RPMI7951 (cell line): ENCODE measurements around the gene FAM118A. TPM values are rescaled to one million over a fixed set of nuclear protein-coding genes. Genes with fewer than 3 reads are reported as not detected.
"Not testable (repeated sequence)": the region's sequence is repeated elsewhere in the genome, so short reads cannot be mapped to it uniquely, and the experiment has no call there.

Experiments
- DNase-seq: peaks from one replicate; pipeline ENCODE4 v3.0.0-alpha.2; 2012; ENCODE audit warnings: low read depth
- total RNA-seq: library from RNA; depleted of rRNA; stranded (reverse); fragments of >200 nt; shearing (Covaris generic); gene quantifications from 2 replicates; pipeline ENCODE4 v1.2.3, GENCODE V29; 2014

The FAM118A gene
- total RNA-seq, 1 experiment from 2014 or later = 11.7 TPM

DNA sequence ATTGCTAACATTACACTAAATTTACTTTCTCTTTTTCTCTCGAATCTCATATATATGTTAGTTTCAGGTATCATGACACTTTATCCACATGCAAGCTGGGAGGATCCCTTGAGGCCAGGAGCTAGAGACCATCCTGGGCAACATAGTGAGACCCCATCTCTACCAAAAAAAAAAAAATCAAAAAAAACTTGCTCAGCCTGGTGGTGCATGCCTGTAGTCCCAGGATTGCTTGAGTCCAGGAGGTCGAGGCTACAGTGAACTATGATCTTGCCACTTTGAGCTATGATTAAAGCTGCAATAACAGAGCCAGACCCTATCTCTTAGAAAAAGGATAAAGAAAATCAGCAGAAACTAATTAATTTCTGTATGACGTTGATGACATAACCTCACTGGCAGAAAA lies 28.7 kb upstream of the FAM118A start:
- DNase-seq = no peak

DNA sequence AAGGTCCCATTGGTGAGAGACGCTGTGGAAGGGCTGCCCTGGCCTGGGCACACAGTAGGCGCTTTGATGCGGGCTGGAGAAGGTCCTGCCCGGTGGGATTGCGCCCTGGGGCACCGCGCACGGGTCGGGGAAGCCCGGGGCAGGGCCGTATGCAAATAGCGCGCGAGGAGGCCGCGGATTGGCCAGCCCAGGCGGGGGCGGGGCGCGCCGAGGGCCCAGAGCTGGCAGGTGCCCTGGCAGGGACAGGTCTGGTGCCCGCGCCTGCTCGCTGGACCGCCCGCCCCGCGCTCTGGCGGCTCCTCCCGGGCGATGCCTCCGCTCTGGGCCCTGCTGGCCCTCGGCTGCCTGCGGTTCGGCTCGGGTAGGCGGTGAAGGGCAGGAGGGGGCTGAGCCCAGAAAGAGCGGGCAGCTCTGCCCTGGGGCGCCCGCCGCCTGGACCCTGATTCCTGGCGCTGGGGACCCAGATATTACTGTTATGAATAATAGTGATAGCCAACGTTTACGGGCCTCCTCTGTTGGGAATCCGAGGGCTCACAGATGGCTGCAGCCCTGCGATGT lies 24.9 kb upstream of the FAM118A start, which contains the start of gene UPK3A:
TSS of gene UPK3A (plus strand) at position 245 of the 558 bp plus-strand sequence. CDS start at position 310, 65 bp downstream.
- no peak for DNase-seq

DNA sequence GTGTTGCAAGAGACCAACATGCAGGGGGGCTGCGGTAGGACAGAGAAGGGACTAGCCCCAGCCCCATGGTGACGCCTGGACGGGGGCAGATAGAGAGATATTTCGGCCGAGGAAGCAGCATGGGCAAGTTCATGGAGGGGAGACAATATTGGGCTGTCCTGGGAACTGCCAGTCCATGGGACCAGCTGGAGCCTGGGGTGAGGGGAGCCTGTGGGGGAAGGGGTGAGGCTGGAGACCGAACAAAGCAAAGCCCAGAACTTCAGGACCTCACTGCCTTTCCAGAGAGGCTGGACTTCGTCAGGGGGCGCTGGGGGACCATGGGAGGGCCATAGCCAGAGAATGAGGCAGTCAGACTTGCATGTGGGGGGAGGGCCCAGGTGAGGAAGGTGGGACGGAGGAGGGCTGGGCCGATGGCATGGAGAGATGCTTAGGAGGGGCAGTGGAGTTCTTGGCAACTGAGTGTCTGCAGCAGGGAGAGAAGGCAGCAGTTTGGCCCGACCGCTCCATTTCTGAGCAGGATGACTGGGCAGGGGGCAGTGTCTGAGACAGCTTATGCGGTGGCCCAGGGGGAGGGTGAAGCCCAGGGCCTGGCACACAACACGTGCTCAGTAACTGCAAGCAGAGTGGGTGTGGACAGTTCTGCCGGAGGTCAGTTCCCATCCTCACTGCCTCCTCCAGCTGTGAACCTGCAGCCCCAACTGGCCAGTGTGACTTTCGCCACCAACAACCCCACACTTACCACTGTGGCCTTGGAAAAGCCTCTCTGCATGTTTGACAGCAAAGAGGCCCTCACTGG lies 24.3 kb upstream of the FAM118A start:
- no peak for DNase-seq

DNA sequence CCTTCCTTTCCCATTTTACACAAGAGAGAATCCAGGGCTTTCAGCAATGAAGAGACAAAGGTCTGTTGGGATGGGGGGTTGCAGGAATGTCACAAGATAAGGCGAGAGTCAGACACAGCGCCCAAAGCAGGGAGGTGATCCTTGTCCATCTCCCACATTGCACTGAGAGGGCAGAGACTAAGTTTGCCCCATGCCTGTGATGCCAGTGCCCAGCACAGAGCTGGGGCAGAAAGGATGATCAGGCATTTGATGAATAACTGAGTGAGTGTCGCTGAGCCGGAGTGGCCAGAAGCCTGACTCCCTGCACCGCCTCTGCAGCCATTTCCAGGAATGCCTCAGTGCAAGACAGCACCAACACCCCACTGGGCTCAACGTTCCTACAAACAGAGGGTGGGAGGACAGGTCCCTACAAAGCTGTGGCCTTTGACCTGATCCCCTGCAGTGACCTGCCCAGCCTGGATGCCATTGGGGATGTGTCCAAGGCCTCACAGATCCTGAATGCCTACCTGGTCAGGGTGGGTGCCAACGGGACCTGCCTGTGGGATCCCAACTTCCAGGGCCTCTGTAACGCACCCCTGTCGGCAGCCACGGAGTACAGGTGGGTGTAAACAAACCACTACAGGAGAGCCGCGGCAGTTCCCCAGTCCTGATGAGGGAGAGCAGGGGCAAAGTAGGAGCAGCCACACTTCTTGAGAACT lies 22.7 kb upstream of the FAM118A start:
- no peak for DNase-seq

DNA sequence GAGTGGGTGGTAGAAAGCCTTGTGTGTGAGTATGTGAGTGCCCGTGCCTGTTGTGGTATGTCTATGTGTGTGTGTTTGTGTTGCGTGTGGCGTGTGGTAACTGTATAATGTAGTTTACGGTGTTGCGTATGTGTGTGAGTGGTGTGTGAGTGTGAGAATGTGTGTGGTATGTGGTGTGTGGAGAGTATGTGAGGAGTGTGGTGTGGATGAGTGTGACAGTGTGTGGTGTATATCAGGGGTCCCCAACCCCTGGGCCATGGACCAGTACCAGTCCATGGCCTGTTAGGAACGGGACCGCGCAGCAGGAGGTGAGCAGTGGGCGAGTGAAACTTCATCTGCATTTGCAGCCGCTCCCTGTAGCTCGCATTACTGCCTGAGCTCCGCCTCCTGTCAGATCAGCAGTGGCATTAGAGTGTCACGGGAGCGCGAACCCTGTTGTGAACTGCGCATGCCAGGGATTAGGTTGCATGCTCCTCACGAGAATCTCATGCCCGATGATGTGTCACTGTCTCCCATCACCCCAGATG lies 19.3 kb upstream of the FAM118A start:
- peak; percentile 71 for DNase-seq

DNA sequence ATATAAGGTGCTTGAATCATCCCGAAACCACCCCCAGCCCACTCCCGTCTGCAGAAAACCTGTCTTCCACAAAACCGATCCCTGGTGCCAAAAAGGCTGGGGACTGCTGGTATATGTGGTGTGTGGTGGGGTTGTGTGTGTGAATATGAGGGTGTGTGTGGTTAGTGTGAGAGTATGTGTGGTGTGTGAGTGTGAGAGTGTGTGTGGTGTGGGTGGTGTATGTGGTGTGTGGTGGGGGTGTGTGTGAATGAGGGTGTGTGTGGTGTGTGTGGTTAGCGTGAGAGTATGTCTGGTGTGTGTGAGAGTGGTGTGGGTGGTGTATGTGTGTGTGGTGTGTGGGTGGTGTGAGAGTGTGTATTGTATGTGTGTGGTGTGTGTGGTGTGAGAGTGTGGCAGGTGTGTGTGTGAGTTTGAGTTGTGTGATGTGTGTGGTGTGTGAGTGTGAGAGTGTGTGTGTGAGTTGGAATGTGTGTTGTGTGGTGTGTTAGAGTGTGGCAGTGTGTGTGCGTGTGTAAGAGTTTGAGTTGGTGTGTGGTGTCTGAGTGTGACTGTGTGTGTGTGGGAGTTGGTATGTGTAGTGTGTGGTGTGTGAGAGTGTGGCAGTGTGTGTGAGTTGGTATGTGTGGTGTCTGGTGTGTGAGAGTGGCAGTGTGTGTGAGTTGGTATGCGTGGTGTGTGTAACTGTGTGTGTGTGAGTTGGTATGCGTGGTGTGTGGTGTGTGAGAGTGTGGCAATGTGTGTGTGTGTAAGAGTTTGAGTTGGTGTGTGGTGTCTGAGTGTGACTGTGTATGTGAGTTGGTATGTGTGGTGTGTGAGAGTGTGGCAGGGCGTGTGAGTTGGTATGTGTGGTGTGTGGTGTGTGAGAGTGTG lies 18.4 kb upstream of the FAM118A start:
- no peak for DNase-seq

DNA sequence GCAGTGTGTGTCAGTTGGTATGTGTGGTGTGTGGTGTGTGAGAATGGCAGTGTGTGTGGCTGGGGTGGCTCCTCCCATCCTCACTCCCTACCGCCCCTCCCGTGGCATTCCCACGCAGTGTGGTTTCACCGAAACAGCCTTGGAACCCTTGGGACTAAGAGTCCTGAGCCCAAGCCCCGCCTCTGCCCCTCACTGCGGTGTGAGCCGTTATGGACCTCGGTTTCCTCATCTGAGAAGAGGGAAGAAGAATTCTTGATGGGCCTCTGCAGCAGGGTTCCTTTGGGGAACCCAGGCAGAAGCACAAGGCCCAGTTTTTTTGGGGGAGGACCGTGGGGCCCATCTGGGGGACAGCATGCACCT lies 17.8 kb upstream of the FAM118A start:
- no peak for DNase-seq

DNA sequence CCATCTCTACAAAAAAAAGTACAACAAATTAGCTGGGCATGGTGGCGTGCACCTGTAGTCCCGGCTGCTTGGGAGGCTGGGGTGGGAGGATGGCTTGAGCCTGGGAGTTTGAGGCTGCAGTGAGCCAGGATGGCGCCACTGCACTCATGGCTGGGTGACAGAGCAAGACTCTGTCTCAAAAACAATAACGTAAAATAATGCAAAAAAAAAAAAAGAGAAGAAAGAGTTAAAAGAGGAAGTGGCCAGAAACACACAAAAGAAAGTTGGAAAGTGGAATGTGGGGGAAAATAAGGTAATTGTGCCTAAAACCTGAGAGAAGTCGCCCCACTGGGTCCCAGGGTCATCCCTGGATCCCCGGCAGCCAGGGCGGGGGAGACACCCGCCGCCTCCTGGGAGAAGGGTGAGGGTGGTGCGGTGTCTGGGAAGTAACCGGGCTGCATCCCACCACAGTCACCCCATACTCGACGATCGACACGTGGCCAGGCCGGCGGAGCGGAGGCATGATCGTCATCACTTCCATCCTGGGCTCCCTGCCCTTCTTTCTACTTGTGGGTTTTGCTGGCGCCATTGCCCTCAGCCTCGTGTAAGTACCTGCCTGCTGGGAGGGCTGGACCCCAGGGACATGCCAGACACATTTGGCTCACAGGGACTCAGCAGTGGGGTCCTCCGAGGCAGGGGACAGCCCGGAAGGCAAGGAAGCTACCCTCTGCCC lies 16.8 kb upstream of the FAM118A start:
- DNase-seq = no peak

DNA sequence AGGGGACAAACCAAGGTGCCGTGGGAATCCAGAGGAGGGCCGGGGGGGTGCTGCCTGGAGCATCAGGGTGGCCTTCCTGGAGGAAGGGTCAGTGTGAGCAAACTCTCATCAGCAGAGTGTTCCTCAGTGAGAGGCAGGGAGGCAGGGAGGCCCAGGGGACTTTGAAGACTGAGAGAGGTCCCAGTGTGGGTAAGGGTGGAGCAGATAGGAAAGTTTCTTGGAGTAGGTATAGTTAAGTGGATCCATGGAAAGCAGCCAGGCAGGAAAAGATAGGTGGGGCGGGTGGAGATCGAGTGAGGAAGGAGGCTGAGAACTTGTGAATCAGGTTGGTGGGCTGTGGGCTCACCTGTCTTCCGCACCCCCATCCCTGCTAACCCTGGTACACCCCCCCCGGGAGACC lies 15.7 kb upstream of the FAM118A start:
- no peak for DNase-seq

DNA sequence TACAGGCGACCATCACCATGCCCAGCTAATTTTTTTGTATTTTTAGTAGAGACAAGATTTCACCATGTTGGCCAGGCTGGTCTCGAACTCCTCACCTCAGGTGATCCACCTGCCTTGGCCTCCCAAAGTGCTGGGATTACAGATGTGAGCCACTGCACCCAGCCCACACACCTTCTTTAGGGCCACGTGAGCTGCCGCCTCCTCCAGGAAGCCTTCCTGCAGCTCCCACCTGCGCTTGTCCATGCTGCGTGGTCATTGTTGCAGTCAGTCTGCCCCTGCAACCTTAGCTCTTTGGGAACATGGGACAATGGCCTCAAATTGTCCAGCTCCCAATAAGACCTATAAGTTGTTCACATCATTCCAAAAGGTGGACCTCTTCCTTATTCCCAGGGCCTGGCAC lies 14.7 kb upstream of the FAM118A start:
- DNase-seq = not testable (repeated sequence)

DNA sequence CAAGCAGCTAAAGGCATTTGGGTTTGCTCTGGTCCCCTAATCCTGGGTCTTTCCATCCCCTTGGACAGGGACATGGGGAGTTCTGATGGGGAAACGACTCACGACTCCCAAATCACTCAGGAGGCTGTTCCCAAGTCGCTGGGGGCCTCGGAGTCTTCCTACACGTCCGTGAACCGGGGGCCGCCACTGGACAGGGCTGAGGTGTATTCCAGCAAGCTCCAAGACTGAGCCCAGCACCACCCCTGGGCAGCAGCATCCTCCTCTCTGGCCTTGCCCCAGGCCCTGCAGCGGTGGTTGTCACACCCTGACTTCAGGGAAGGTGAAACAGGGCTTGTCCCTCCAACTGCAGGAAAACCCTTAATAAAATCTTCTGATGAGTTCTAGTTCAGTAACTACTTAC lies 14.2 kb upstream of the FAM118A start:
- DNase-seq = no peak

DNA sequence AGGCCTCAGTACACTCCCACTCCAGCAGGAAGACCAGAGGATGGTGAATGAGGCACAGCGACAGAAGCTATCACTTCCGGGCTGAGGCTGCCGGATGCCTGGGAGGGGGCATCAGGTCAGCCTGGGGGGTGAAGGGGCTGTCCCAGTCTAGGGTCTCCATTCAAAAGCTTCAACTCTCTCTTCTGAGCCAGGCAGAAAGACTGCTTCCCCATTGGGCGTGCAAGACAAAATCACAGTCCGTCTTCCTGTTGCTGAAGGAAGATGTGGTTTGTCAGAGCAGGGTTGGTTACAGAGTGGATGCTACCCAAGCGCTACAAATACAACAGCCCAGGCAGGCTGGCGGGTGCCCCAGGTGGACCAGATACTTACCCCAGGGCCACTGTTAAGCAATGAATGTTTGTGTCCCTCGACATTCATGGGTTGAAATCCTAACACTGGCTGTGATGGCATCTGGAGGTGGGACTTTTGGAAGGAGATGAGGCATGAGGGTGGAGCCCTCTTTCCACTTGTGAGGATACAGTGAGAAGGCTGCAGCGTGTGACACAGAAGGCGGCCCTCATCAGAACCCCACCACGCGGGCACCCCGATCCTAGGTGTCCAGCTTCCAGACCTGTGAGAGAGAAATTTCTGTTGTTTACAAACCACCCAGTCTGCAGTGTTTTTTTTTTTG lies 13.0 kb upstream of the FAM118A start:
- no peak for DNase-seq

DNA sequence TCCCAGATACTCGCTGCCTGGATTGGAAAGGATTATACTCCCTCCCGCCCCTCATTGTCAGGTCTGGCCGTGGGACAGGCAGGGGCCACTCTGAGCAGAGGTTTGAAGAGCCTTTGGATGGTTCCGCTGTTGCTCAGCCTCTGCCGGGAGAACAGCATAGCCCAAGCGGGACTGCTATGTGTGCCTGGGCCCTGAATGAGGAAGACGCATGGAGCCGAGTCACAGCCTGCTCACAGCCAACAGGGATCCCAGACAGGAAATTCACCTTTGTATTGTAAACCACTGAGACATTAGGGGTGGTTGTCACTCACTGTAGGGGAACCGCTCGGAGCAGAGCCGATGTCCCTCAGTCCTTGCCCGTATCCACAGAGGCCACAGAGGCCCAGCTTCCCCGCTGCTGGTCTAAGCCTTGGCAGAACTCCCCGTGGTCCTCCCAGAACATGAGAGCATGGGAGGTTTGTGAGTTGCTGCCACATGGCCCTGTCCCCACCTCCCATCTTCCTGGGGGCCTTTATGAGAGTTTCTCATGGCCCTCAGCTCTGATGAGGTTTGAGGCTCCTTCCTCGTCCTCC lies 10.7 kb upstream of the FAM118A start:
- no peak for DNase-seq

DNA sequence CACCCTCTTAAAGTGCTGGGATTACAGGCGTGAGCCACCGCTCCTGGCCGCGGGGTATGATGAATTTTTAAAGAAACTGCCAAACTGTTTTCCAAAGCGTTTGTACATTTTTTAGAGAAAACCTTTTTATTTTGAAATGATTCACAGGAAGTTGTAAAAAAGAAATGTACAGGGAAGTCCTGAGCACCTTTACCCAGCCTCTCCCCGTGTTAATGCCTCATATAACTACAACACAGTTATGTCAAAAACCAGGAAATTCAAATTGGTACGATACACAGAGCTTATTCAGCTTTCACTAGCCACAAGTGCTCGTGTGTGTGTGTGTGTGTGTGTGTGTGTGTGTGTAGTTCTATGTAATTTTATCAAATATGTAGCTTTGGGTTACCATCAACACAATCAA lies 7.0 kb upstream of the FAM118A start:
- no peak for DNase-seq

DNA sequence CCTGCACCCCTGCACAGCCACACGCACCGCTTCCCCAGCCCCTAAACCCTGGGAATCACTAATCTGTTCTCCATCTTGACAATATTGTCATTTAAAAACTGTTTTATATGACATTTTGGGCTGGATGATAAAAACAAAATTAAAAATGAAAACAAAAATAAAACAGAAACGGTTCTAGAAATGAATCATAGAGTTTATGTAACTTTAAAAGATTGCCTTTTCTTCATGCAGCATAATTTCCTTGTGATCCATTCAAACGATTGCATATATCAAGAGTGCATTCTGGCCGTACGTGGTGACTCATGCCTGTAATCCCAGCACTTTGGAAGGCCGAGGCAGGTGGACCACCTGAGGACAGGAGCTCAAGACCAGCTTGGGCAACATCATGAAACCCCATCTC lies 6.6 kb upstream of the FAM118A start:
- no peak for DNase-seq

DNA sequence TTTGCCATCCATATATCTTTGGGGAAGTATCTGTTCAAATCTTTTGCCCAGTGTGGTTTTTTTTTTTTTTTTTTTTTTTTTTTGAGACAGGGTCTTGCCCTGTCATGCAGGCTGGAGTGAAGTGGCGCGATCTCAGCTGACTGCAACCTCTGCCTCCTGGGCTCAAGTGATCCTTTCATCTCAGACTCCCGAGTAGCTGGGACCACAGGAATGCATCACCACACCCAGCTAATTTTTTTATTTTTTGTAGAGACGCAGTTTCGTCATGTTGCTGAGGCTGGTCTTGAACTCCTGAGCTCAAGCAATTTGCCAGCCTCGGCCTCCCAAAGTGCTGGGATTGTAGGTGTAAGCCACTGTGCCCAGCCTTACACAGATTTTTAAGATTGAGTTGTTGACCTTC lies 4.8 kb upstream of the FAM118A start:
- DNase-seq = peak; percentile 27

DNA sequence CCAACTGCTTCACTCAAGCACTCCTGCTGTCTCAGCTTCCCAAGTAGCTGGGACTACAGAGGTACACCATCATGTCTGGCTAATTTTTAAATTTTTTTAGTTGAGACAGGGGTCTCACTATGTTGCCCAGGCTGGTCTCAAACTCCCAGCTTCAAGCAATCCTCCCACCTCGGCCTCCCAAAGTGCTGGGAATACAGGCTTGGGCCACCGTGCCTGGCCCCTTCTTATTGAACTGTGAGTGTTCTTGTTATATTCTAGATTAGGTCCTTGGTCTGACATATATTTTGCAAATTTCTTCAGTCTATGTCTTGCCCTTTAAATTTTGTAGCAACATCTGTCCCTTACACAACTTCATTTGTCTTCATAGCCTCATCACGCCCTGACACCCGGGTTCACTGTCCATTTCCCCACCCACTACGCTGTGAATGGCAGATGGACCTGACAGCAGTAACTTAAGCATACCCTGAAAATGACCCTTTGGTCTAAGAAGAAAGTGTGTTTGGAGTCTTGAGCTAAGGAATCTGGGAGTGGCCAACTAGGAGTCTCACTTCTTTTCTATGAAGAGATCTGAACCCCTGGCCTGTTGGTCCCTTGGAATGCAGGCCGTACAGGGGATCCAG lies 4.2 kb upstream of the FAM118A start:
- DNase-seq = no peak

DNA sequence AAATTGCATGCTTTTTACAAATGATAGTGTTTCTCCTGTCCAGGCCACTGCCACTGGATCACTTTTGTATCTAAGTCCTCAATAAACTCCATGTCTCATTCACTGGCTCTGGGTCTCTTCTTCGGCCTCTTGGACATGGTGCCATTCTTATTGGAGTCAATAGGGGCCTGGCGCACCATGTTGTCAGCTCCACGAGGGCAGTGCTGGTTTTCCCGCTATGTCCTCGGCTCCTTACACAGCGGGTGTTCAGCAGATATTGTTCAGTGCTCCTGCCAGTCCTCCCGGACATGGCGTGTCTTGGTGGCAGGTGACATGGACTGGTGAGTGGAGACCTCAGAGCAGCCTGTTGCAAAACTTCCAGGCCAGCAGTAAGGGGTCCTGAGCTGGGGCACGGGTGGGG lies 3.6 kb upstream of the FAM118A start:
- no peak for DNase-seq

DNA sequence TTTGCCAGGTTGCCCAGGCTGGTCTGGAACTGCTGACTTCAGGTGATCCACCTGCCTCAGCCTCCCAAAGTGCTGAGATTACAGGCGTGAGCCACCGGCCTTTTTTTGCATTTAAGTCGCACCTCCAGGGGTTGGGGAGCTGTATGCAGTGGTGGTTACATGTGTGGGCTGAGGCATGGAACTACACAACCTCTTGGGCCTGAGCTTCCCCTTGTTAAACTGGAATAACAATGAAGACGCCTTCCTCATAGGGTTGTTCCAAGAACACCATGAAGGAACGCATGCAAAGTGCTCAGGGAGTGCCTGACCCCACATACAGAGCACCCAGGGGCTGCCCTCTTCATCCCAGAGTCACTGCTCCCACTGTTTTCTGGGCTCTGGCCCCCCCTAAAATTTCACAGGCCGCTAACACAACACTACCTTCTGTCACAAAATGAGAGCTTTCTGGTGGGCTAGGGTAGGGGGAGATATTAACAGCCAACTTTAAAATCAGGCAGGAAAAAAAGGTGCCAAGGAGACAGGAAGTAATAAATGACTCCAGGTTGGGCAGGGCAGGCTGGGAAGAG lies 1.3 kb upstream of the FAM118A start:
- DNase-seq = no peak
